Measurements from ENCODE around the gene METTL27. TPM values are rescaled to one million over a fixed set of nuclear protein-coding genes. Genes with fewer than 3 reads are reported as not detected.
"Not testable (repeated sequence)": the region's sequence is repeated elsewhere in the genome, so short reads cannot be mapped to it uniquely, and the experiment has no call there.

Gene METTL27
- total RNA-seq, 1 experiment from 2014 or later: 1.7 TPM

DNA sequence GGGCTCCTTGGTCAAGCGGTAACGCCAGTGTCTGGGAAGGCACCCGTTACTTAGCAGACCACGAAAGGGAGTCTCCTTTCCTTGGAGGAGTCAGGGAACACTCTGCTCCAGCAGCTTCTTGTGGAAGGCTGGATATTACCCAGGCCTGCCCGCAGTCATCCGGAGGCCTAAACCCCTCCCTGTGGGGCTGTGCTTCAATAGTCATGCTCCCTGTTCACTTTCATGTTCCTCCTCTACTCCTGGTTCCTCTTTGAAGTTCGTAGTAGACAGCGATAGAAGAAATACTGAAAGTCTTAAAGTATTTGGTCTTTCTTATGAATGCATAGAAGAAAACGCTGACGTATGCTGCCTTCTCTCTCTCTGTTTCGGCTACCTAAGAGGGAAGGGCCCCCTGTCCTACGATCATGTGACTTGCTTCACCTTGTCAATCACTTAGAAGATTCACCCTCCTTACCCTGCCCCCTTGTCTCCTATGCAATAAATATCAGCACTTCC, 3.4 kb upstream of the METTL27 start:
- intact Hi-C loops (cut with micrococcal nuclease; ENCODE audit: unreplicated experiment); H3K27me3 Mint-ChIP-seq (ENCODE audit: insufficient read depth, unreplicated experiment); H3K36me3 ChIP-seq (ENCODE audit: control insufficient read depth, insufficient read depth, low read length); BruUV-seq (replicated peaks); H3K36me3 Mint-ChIP-seq (ENCODE audit: insufficient read depth, unreplicated experiment); CTCF ChIA-PET; H3K27ac Mint-ChIP-seq (ENCODE audit: unreplicated experiment); H3K4me3 ChIP-seq (ENCODE audit: low read depth, low read length); H3K9me3 Mint-ChIP-seq (ENCODE audit: unreplicated experiment); H3K9me3 ChIP-seq; POLR2A ChIA-PET; H3K4me3 Mint-ChIP-seq (ENCODE audit: unreplicated experiment); DNase-seq; H3K27me3 ChIP-seq (replicated peaks; ENCODE audit: control insufficient read depth, insufficient read depth, low read length): not testable (repeated sequence)
- peaks cover 39% of the 10 kb centered on the region for H3K4me1 Mint-ChIP-seq (ENCODE audit: low read depth, unreplicated experiment)
- peaks cover 18% of the 10 kb centered on the region for H3K4me1 ChIP-seq

DNA sequence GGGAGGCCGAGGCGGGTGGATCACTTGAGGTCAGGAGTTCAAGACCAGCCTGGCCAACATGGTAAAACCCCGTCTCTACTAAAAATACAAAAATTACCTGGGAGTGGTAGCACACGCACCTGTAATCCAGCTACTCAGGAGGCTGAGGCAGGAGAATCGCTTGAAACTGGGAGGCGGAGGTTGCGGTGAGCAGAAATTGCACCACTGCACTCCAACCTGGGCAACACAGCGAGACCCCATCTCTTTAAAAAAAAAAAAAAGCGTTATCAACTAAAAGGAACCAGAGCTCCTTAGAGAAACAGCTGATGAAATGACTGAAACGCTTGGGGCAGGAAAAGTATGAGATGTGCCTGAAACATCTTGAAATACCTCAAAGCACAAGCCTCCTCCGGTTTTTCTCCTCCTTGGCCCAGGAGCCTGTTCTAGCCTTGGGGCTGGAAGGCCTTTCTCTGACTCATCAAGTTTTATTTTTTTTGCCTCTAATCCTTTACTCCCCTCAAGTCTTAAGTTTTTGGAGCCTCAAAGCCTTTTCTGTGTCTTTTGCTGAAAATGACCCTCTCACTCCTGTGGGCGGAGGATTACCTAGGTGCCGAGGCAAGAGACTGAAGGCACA, 2.6 kb upstream of the METTL27 start:
- H3K4me3 Mint-ChIP-seq (ENCODE audit: unreplicated experiment): no peak overlapping the region
- no peaks in the 10 kb centered on the region for H3K27me3 Mint-ChIP-seq (ENCODE audit: insufficient read depth, unreplicated experiment)
- H3K4me1 ChIP-seq: peaks cover 15% of the 10 kb centered on the region; the same call in 1 of the 2 replicates
- H3K36me3 Mint-ChIP-seq (ENCODE audit: insufficient read depth, unreplicated experiment): peaks cover 6% of the 10 kb centered on the region
- BruUV-seq (replicated peaks): no TSS peak
- no peaks in the 10 kb centered on the region for H3K27me3 ChIP-seq (replicated peaks; ENCODE audit: control insufficient read depth, insufficient read depth, low read length)
- ChIA-PET POLR2A (no interaction called here), CTCF (no interaction called here)
- DNase-seq: no peak
- peaks cover 31% of the 10 kb centered on the region for H3K4me1 Mint-ChIP-seq (ENCODE audit: low read depth, unreplicated experiment)
- no peaks in the 10 kb centered on the region for H3K9me3 ChIP-seq
- TF ChIP-seq CTCF (IDR thresholded peaks at IDR 0.05; ENCODE audit: insufficient read depth in 1 of 2, low read depth in 1 of 2, low read length in 1 of 2, severe bottlenecking in 1 of 2, unreplicated experiment in 1 of 2): no peak
- no peak overlapping the region for H3K27ac Mint-ChIP-seq (ENCODE audit: unreplicated experiment)
- no peak overlapping the region for H3K4me3 ChIP-seq (ENCODE audit: low read depth, low read length)
- H3K9me3 Mint-ChIP-seq (ENCODE audit: unreplicated experiment): no peaks in the 10 kb centered on the region
- no peaks in the 10 kb centered on the region for H3K36me3 ChIP-seq (ENCODE audit: control insufficient read depth, insufficient read depth, low read length)
- intact Hi-C loops (cut with micrococcal nuclease; ENCODE audit: unreplicated experiment): no loop called here

- Histone ChIP-seq H3K27me3 (replicated peaks; ENCODE audit: control insufficient read depth, insufficient read depth, low read length) (no peaks in the 10 kb centered on the region), H3K36me3 (ENCODE audit: control insufficient read depth, insufficient read depth, low read length) (no peaks in the 10 kb centered on the region), H3K9me3 (no peaks in the 10 kb centered on the region), H3K4me1 (peaks cover 13% of the 10 kb centered on the region; the same call in 1 of the 2 replicates), H3K4me3 (ENCODE audit: low read depth, low read length) (no peak overlapping the region)
- POLR2A ChIA-PET: no interaction called here
- Mint-ChIP-seq H3K4me1 (ENCODE audit: low read depth, unreplicated experiment) (peaks cover 28% of the 10 kb centered on the region), H3K36me3 (ENCODE audit: insufficient read depth, unreplicated experiment) (peaks cover 6% of the 10 kb centered on the region), H3K9me3 (ENCODE audit: unreplicated experiment) (no peaks in the 10 kb centered on the region), H3K4me3 (ENCODE audit: unreplicated experiment) (no peak overlapping the region), H3K27ac (ENCODE audit: unreplicated experiment) (no peak overlapping the region), H3K27me3 (ENCODE audit: insufficient read depth, unreplicated experiment) (no peaks in the 10 kb centered on the region)
- BruUV-seq (replicated peaks): no TSS peak
- no peak for TF ChIP-seq CTCF (IDR thresholded peaks at IDR 0.05; ENCODE audit: insufficient read depth in 1 of 2, low read depth in 1 of 2, low read length in 1 of 2, severe bottlenecking in 1 of 2, unreplicated experiment in 1 of 2)
- no peak for DNase-seq
- intact Hi-C loops (cut with micrococcal nuclease; ENCODE audit: unreplicated experiment): no loop called here
- CTCF ChIA-PET: no interaction called here
Observed at GRCh38 chr7:73844131-73844547, 1.8 kb upstream of the METTL27 start.

Measured in Caco-2 (cell line).